ENCODE measurements around the gene AVEN.

DNA sequence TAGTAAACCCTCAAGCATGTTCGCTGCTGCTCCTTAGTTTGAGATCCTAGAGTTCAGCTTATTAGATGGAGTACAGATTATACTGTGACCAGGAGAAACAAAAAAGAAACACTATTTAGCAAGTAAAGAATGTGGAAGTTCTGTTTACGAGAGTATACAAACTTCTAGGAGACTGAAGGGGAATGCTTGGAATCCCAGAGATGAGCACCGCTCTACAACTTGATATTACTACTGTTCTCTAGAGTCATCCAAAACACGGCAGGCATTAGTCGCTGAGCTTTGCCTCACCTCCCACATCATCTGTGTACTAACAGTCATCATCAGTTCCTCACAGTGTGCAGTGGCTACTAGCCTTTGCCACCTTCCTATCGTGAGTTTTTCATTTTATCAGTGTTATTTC is 192.1 kb downstream of the AVEN start:
- TF ChIP-seq, protein P1, sequence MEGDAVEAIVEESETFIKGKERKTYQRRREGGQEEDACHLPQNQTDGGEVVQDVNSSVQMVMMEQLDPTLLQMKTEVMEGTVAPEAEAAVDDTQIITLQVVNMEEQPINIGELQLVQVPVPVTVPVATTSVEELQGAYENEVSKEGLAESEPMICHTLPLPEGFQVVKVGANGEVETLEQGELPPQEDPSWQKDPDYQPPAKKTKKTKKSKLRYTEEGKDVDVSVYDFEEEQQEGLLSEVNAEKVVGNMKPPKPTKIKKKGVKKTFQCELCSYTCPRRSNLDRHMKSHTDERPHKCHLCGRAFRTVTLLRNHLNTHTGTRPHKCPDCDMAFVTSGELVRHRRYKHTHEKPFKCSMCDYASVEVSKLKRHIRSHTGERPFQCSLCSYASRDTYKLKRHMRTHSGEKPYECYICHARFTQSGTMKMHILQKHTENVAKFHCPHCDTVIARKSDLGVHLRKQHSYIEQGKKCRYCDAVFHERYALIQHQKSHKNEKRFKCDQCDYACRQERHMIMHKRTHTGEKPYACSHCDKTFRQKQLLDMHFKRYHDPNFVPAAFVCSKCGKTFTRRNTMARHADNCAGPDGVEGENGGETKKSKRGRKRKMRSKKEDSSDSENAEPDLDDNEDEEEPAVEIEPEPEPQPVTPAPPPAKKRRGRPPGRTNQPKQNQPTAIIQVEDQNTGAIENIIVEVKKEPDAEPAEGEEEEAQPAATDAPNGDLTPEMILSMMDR (conservative IDR thresholded peaks at IDR 0.05 in 1 of 2, IDR thresholded peaks at IDR 0.05 in 1 of 2; ENCODE audit: low read depth in 1 of 2, low read length in 2 of 2) = no peak
- TF ChIP-seq EZH2 (IDR thresholded peaks at IDR 0.05; ENCODE audit: low read length, missing control alignments) = no peak
